HG02938 (cell line): ENCODE results near the gene ARHGAP15.
"Not testable (repeated sequence)": the region's sequence is repeated elsewhere in the genome, so short reads cannot be mapped to it uniquely, and the experiment has no call there.

Experiments used
- ATAC-seq: cut with Tn5 transposase; IDR thresholded peaks from one replicate; pipeline ENCODE4 v1.9.1; 2021; ENCODE audit warnings: mild to moderate bottlenecking, moderate library complexity; ENCODE audit not compliant: unreplicated experiment

Gene ARHGAP15

GRCh38 chr2:143514413-143514812 is 385.2 kb downstream of the ARHGAP15 start:
- no peak for ATAC-seq

- ATAC-seq = no peak
These were observed 386.1 kb downstream of the ARHGAP15 start for GRCh38 chr2:143515318-143515717.

- no peak for ATAC-seq
These were observed 390.3 kb downstream of the ARHGAP15 start for GRCh38 chr2:143519521-143519920.

GRCh38 chr2:143521396-143521795 is 392.2 kb downstream of the ARHGAP15 start:
- ATAC-seq = no peak

GRCh38 chr2:143522699-143523098 is 393.5 kb downstream of the ARHGAP15 start:
- ATAC-seq = no peak

- no peak for ATAC-seq
These were observed 394.9 kb downstream of the ARHGAP15 start for GRCh38 chr2:143524119-143524553.

- no peak for ATAC-seq
These were observed 395.6 kb downstream of the ARHGAP15 start for GRCh38 chr2:143524559-143525401.

- no peak for ATAC-seq
These were observed 396.2 kb downstream of the ARHGAP15 start for GRCh38 chr2:143525402-143525860.

- ATAC-seq = no peak
These were observed 397.3 kb downstream of the ARHGAP15 start for GRCh38 chr2:143526498-143526897.

GRCh38 chr2:143528021-143528420 is 398.8 kb downstream of the ARHGAP15 start:
- ATAC-seq = no peak

- ATAC-seq = peak; percentile 56
These were observed 400.0 kb downstream of the ARHGAP15 start for GRCh38 chr2:143529118-143529720.

GRCh38 chr2:143530758-143531157 is 401.5 kb downstream of the ARHGAP15 start:
- ATAC-seq = no peak

GRCh38 chr2:143532061-143532460 is 402.8 kb downstream of the ARHGAP15 start:
- ATAC-seq = no peak

GRCh38 chr2:143533846-143534245 is 404.6 kb downstream of the ARHGAP15 start:
- ATAC-seq = no peak

GRCh38 chr2:143535802-143536201 is 406.6 kb downstream of the ARHGAP15 start:
- no peak for ATAC-seq

- not testable (repeated sequence) for ATAC-seq
These were observed 412.7 kb downstream of the ARHGAP15 start for GRCh38 chr2:143541899-143542298.

GRCh38 chr2:143545059-143545948 is 416.1 kb downstream of the ARHGAP15 start:
- no peak for ATAC-seq

- no peak for ATAC-seq
These were observed 416.7 kb downstream of the ARHGAP15 start for GRCh38 chr2:143545949-143546255.

GRCh38 chr2:143548032-143548431 is 418.8 kb downstream of the ARHGAP15 start:
- ATAC-seq = no peak

GRCh38 chr2:143550500-143550899 is 421.3 kb downstream of the ARHGAP15 start:
- ATAC-seq = no peak

- no peak for ATAC-seq
These were observed 422.9 kb downstream of the ARHGAP15 start for GRCh38 chr2:143551971-143552650.
